H1 (cell line): ENCODE measurements around the gene FRS2. TPM values are rescaled to one million over a fixed set of nuclear protein-coding genes. Genes with fewer than 3 reads are reported as not detected.

Experiments
- CTCF ChIA-PET: fragments of 300-600 bp; sonication (Branson Sonifier 250); formaldehyde crosslinking; loops from one replicate; lab custom pipeline; 2021; ENCODE audit not compliant: partially characterized antibody; lab: Charles Lee
- POLR2A ChIA-PET: fragments of 300-600 bp; sonication (Branson Sonifier 250); formaldehyde crosslinking; loops from one replicate; lab custom pipeline; 2021; ENCODE audit warnings: inconsistent platforms; ENCODE audit not compliant: partially characterized antibody; lab: Charles Lee
- DNase-seq, 2 experiments: peaks; one replicate each; pipeline versions ENCODE4 v3.0.0 to v3.0.0-alpha.2; 2010 to 2022; ENCODE audit warnings: low spot score in 2 of 2, low read depth in 1 of 2, mixed read lengths in 1 of 2
- FAIRE-seq: peaks from 2 replicates; lab custom pipeline; 2011; peaks lifted over from hg19 to GRCh38; lab: Jason Lieb, UNC
- H2AFZ ChIP-seq: 2 replicates; pipeline ENCODE4 v1.8.1; 2012; ENCODE audit warnings: low read length, inconsistent platforms
- H2AK5ac ChIP-seq: 2 replicates; pipeline ENCODE4 v1.6.1; 2013; ENCODE audit warnings: low read depth, low read length
- H2BK120ac ChIP-seq: replicated peaks from 2 replicates; pipeline ENCODE3; 2013; ENCODE audit warnings: low read depth, low read length, inconsistent platforms
- H2BK12ac ChIP-seq: 2 replicates; pipeline ENCODE4 v1.6.1; 2013; ENCODE audit warnings: low read depth, low read length
- H2BK15ac ChIP-seq: 2 replicates; pipeline ENCODE4 v1.6.1; 2013; ENCODE audit warnings: low read length
- H2BK20ac ChIP-seq: 2 replicates; pipeline ENCODE4 v1.6.1; 2013; ENCODE audit warnings: low read length
- H2BK5ac ChIP-seq: 2 replicates; pipeline ENCODE4 v1.6.1; 2013; ENCODE audit warnings: low read depth, low read length
- H3K14ac ChIP-seq: 2 replicates; pipeline ENCODE4 v1.6.1; 2013; ENCODE audit warnings: inconsistent platforms; ENCODE audit not compliant: insufficient read length
- H3K18ac ChIP-seq: 2 replicates; pipeline ENCODE4 v1.6.1; 2013; ENCODE audit warnings: low read length; ENCODE audit errors: extremely low read depth
- H3K23ac ChIP-seq: 2 replicates; pipeline ENCODE4 v1.6.1; 2013; ENCODE audit warnings: inconsistent platforms; ENCODE audit not compliant: insufficient read length
- H3K23me2 ChIP-seq: 2 replicates; pipeline ENCODE4 v1.6.1; 2013; ENCODE audit warnings: low read depth, low read length
- H3K27ac ChIP-seq: 2 replicates; pipeline ENCODE4 v1.6.1; 2011; ENCODE audit warnings: low read depth, low read length, inconsistent platforms
- H3K27me3 ChIP-seq, 4 experiments: replicated peaks in 1 of 4; 1 replicate in 1 of 4; 2 replicates in 3 of 4; pipeline versions ENCODE4 v1.6.1 to v1.8.1; 2011 to 2013; ENCODE audit warnings: low read length in 3 of 4, mild to moderate bottlenecking in 3 of 4, inconsistent platforms in 2 of 4, mixed read lengths in 2 of 4, moderate library complexity in 1 of 4; ENCODE audit not compliant: control insufficient read depth in 3 of 4, insufficient read depth in 3 of 4; ENCODE audit errors: extremely low read depth in 1 of 4
- H3K36me3 ChIP-seq, 4 experiments: 2 replicates each; pipeline versions ENCODE4 v1.6.1 to v1.8.1; 2011 to 2013; ENCODE audit warnings: mild to moderate bottlenecking in 4 of 4, low read length in 3 of 4, moderate library complexity in 2 of 4, control low read depth in 1 of 4, inconsistent platforms in 1 of 4; ENCODE audit not compliant: insufficient read depth in 4 of 4, control insufficient read depth in 2 of 4
- H3K4ac ChIP-seq: replicated peaks from 2 replicates; pipeline ENCODE3; 2013; ENCODE audit warnings: low read length, low read depth, mixed read lengths, inconsistent platforms; ENCODE audit not compliant: insufficient read length
- H3K4me1 ChIP-seq, 4 experiments: replicated peaks in 1 of 4; 1 replicate in 1 of 4; 2 replicates in 3 of 4; pipeline versions ENCODE4 v1.6.1 to v1.8.1; 2011 to 2013; ENCODE audit warnings: low read length in 3 of 4, inconsistent platforms in 2 of 4, mixed read lengths in 1 of 4; ENCODE audit not compliant: insufficient read depth in 4 of 4, control insufficient read depth in 3 of 4
- H3K4me2 ChIP-seq, 2 experiments: 2 replicates each; pipeline versions ENCODE4 v1.6.1 to v1.8.1; 2011 to 2013; ENCODE audit warnings: low read depth in 2 of 2, low read length in 2 of 2, control low read depth in 1 of 2, inconsistent platforms in 1 of 2, mild to moderate bottlenecking in 1 of 2; ENCODE audit not compliant: insufficient read depth in 1 of 2
- H3K4me3 ChIP-seq, 4 experiments: fragments of 200-600, 300-600 bp in 1 of 4; sonication (generic), shearing (Covaris generic), sonication (Bioruptor Twin) in 1 of 4; 2 replicates each; pipeline versions ENCODE4 v1.5.1 to v1.8.1; 2011 to 2016; ENCODE audit warnings: low read length in 4 of 4, low read depth in 3 of 4, control low read depth in 2 of 4, inconsistent platforms in 2 of 4, mild to moderate bottlenecking in 2 of 4, mixed read lengths in 1 of 4, moderate library complexity in 1 of 4; ENCODE audit not compliant: insufficient read depth in 2 of 4; ENCODE audit errors: extremely low read depth in 1 of 4
- H3K56ac ChIP-seq: replicated peaks from 2 replicates; pipeline ENCODE3; 2013; ENCODE audit warnings: low read depth, mild to moderate bottlenecking, mixed read lengths, low read length, inconsistent platforms; ENCODE audit not compliant: insufficient read length
- H3K79me1 ChIP-seq: 2 replicates; pipeline ENCODE4 v1.6.1; 2013; ENCODE audit warnings: low read depth, low read length, control low read depth
- H3K79me2 ChIP-seq, 2 experiments: 2 replicates each; pipeline versions ENCODE4 v1.6.1 to v1.8.1; 2012 to 2013; ENCODE audit warnings: low read length in 2 of 2, mild to moderate bottlenecking in 2 of 2, inconsistent platforms in 1 of 2; ENCODE audit not compliant: insufficient read depth in 2 of 2, control insufficient read depth in 1 of 2
- H3K9ac ChIP-seq, 4 experiments: replicated peaks in 1 of 4; 1 replicate in 1 of 4; 2 replicates in 3 of 4; pipeline versions ENCODE4 v1.6.1 to v1.8.1; 2011 to 2013; ENCODE audit warnings: low read depth in 3 of 4, low read length in 3 of 4, control low read depth in 2 of 4, mild to moderate bottlenecking in 2 of 4, moderate library complexity in 2 of 4, inconsistent platforms in 1 of 4; ENCODE audit errors: extremely low read depth in 1 of 4
- H3K9me3 ChIP-seq, 2 experiments: 2 replicates each; pipeline versions ENCODE4 v1.6.1 to v1.8.1; 2012 to 2013; ENCODE audit warnings: mild to moderate bottlenecking in 2 of 2, moderate library complexity in 2 of 2, control low read depth in 1 of 2, inconsistent platforms in 1 of 2, low read depth in 1 of 2, low read length in 1 of 2, mixed read lengths in 1 of 2; ENCODE audit not compliant: insufficient read depth in 2 of 2
- H4K20me1 ChIP-seq, 2 experiments: replicated peaks in 1 of 2; 2 replicates each; pipeline versions ENCODE3 to v1.8.1; 2011 to 2013; ENCODE audit warnings: inconsistent platforms in 2 of 2, low read length in 2 of 2, mild to moderate bottlenecking in 1 of 2; ENCODE audit not compliant: insufficient read depth in 2 of 2, control insufficient read depth in 1 of 2
- H4K5ac ChIP-seq: 2 replicates; pipeline ENCODE4 v1.6.1; 2013; ENCODE audit warnings: low read length, low read depth, mixed read lengths, inconsistent platforms; ENCODE audit not compliant: insufficient read length
- H4K8ac ChIP-seq: 2 replicates; pipeline ENCODE4 v1.8.0; 2013; ENCODE audit warnings: mild to moderate bottlenecking, moderate library complexity, low read length, inconsistent platforms; ENCODE audit not compliant: insufficient read depth; ENCODE audit errors: extremely low read depth
- H4K91ac ChIP-seq: replicated peaks from 2 replicates; pipeline ENCODE3; 2013; ENCODE audit warnings: low read length, mixed read lengths, inconsistent platforms; ENCODE audit not compliant: insufficient read length
- ASH2L ChIP-seq: fragments of 200-600, 300-600 bp; sonication (generic); IDR thresholded peaks from one replicate; pipeline ENCODE4 v1.7.1; 2017; ENCODE audit warnings: low read length
- BRCA1 ChIP-seq: IDR thresholded peaks from 2 replicates; pipeline ENCODE4 v1.6.1; 2012; ENCODE audit warnings: low read depth, low read length, improper control_type of control experiment
- EGR1 ChIP-seq: IDR thresholded peaks from 2 replicates; pipeline ENCODE4 v1.6.1; 2011; ENCODE audit warnings: low read depth, low read length, borderline replicate concordance
- EZH2 ChIP-seq: fragments of 200-600 bp; sonication (generic); IDR thresholded peaks from 2 replicates; pipeline ENCODE4 v1.7.1; 2012; ENCODE audit warnings: low read depth, mild to moderate bottlenecking, moderate library complexity, low read length, inconsistent platforms; ENCODE audit not compliant: severe bottlenecking
- MAFK ChIP-seq: IDR thresholded peaks from 2 replicates; pipeline ENCODE4 v1.6.1; 2012; ENCODE audit warnings: low read depth, mild to moderate bottlenecking, improper control_type of control experiment, low read length
- POLR2A ChIP-seq, 2 experiments: IDR thresholded peaks; 1 replicate in 1 of 2; 2 replicates in 1 of 2; pipeline ENCODE4 v1.6.1; 2011; ENCODE audit warnings: low read depth in 2 of 2, low read length in 2 of 2, mild to moderate bottlenecking in 2 of 2; ENCODE audit errors: control extremely low read depth in 1 of 2
- RAD21 ChIP-seq, 2 experiments: IDR thresholded peaks in 1 of 2; conservative IDR thresholded peaks in 1 of 2; 2 replicates each; pipeline ENCODE4 v1.6.1; 2011; ENCODE audit warnings: low read depth in 2 of 2, low read length in 2 of 2, improper control_type of control experiment in 1 of 2, inconsistent platforms in 1 of 2, mild to moderate bottlenecking in 1 of 2, moderate library complexity in 1 of 2
- RXRA ChIP-seq: IDR thresholded peaks from 2 replicates; pipeline ENCODE4 v1.6.1; 2011; ENCODE audit warnings: low read depth, mild to moderate bottlenecking, low read length, moderate library complexity; ENCODE audit not compliant: insufficient read depth
- SAP30 ChIP-seq: fragments of 300-600 bp; sonication (generic); IDR thresholded peaks from 2 replicates; pipeline ENCODE4 v1.7.1; 2012; ENCODE audit warnings: low read length, moderate library complexity, mild to moderate bottlenecking, inconsistent platforms; ENCODE audit not compliant: insufficient read depth, insufficient replicate concordance
- SIX5 ChIP-seq: IDR thresholded peaks from 2 replicates; pipeline ENCODE4 v1.6.1; 2011; ENCODE audit warnings: mild to moderate bottlenecking, low read depth, low read length
- SP1 ChIP-seq: IDR thresholded peaks from 2 replicates; pipeline ENCODE4 v1.6.1; 2011; ENCODE audit warnings: low read depth, low read length
- SP2 ChIP-seq: IDR thresholded peaks from 2 replicates; pipeline ENCODE4 v1.6.1; 2012; ENCODE audit warnings: mild to moderate bottlenecking, low read length, inconsistent platforms
- SP4 ChIP-seq: IDR thresholded peaks from 2 replicates; pipeline ENCODE4 v1.6.1; 2012; ENCODE audit warnings: low read length, inconsistent platforms
- YY1 ChIP-seq: IDR thresholded peaks from 2 replicates; pipeline ENCODE4 v1.6.1; 2011; ENCODE audit warnings: low read depth, mild to moderate bottlenecking, low read length
- WGBS, 2 experiments: shearing (Covaris generic) in 1 of 2; methylation state at CpG; one replicate each; pipeline versions ENCODE4 v1.1.6 to v1.1.7; 2013 to 2015; ENCODE audit warnings: low lambda C conversion rate in 2 of 2, mixed read lengths in 2 of 2, inconsistent platforms in 1 of 2, low coverage in 1 of 2, missing lambda C conversion rate in 1 of 2; ENCODE audit not compliant: insufficient replicate concordance in 2 of 2, insufficient coverage in 1 of 2, insufficient read length in 1 of 2; ENCODE audit errors: extremely low coverage in 1 of 2, missing lambda C conversion rate in 1 of 2; 5-methylcytosine and 5-hydroxymethylcytosine counted together
- polyA plus RNA-seq, 7 experiments: library from polyadenylated mRNA; depleted of rRNA in 3 of 7; stranded (reverse) in 5 of 7; unstranded in 2 of 7; fragments of >200 nt in 5 of 7; fragments of 200-250 nt in 2 of 7; gene quantifications; 1 replicate in 5 of 7; 2 replicates in 1 of 7; 4 replicates in 1 of 7; pipeline versions ENCODE4 v1.2.1 to v1.2.3, GENCODE V29; 2011 to 2013; ENCODE audit warnings: missing spikeins in 2 of 7, mixed read lengths in 2 of 7
- total RNA-seq: library from RNA; stranded (reverse); fragmentation: NEBNext Ultra II Directional; extraction: Animal tissue kit (Norgen Biotek cat#: 25700); gene quantifications from 2 replicates; pipeline ENCODE4 v1.2.1, GENCODE V29; 2021
- TF ChIP-seq, protein P1 (sequence below): IDR thresholded peaks from 2 replicates; pipeline ENCODE4 v1.6.1; 2012; ENCODE audit warnings: inconsistent platforms

Gene FRS2
- total and polyA plus RNA-seq, 2 of the 8 experiments (the other 6 are each of a cell fraction or from before 2014, with no cell fraction given): 10.3 to 35.8 TPM

DNA sequence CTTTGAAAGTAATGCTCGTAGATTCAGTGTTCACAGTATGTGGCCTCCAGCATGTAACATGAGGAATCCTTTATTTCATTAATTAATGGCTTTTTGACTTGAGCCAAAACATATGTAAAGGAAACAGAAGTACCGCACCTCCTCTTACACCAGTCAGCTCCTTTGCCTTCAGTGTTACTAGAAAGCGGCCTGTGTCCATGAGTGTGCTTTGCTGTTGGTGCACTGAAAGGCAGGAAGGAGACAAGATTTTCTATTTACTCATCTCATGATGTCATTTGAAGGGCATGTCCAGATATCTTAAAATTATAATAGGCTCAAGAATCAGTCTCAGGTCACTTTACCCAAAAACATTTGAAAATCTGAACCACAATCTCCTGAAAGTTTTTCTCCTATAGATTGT, 105.2 kb downstream of the FRS2 start:
- Histone ChIP-seq H2BK5ac (no peak overlapping the region), H3K27me3 (no peaks in the 10 kb centered on the region), H3K4me1 (no peaks in the 10 kb centered on the region), H2BK20ac (no peak overlapping the region), H3K56ac (no peak overlapping the region), H3K4me3 (no peak overlapping the region), H3K79me2 (no peaks in the 10 kb centered on the region), H2BK12ac (no peak overlapping the region), H3K23me2 (no peaks in the 10 kb centered on the region), H2BK120ac (no peak overlapping the region), H4K8ac (no peak overlapping the region), H3K18ac (no peak overlapping the region), H3K27ac (no peak overlapping the region), H3K4me2 (no peak overlapping the region), H3K4ac (no peak overlapping the region), H4K91ac (no peak overlapping the region), H4K5ac (no peak overlapping the region), H4K20me1 (peaks cover 2% of the 10 kb centered on the region in 2 experiments), H2AK5ac (no peak overlapping the region), H3K14ac (no peak overlapping the region), H3K23ac (no peak overlapping the region), H2AFZ (no peak overlapping the region), H3K9me3 (no peaks in the 10 kb centered on the region), H2BK15ac (no peak overlapping the region), H3K9ac (no peak overlapping the region), H3K79me1 (no peaks in the 10 kb centered on the region), H3K36me3 (peaks cover 14 to 33% (median 28%) of the 10 kb centered on the region in 4 experiments)
- whole genome bisulfite sequencing, 2 experiments: 93% methylated on average over 3 of the region's 3 CpGs; no CpG with 5 or more reads in 1 of the 2 experiments
- ChIA-PET CTCF (interaction anchor here (1.9 kb wide), 1 partner anchor 10 kb away, joined by 9 read pairs; no protein-coding TSS in a partner anchor), POLR2A (interaction anchor here (2.7 kb wide), 1 partner anchor 9 kb away, joined by 9 read pairs; the partner anchor contains the start of gene CCT2)
- FAIRE-seq: no peak
- DNase-seq: no peak
- TF ChIP-seq, protein P1, sequence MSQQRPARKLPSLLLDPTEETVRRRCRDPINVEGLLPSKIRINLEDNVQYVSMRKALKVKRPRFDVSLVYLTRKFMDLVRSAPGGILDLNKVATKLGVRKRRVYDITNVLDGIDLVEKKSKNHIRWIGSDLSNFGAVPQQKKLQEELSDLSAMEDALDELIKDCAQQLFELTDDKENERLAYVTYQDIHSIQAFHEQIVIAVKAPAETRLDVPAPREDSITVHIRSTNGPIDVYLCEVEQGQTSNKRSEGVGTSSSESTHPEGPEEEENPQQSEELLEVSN: no peak
- TF ChIP-seq ASH2L: no peak
- TF ChIP-seq SP4: no peak
- no peak for TF ChIP-seq POLR2A (IDR thresholded peaks at IDR 0.05; ENCODE audit: control extremely low read depth in 1 of 2, low read depth in 2 of 2, low read length in 2 of 2)
- TF ChIP-seq RXRA: no peak
- TF ChIP-seq EZH2: no peak
- no peak for TF ChIP-seq SIX5
- no peak for TF ChIP-seq SAP30
- TF ChIP-seq YY1: no peak
- TF ChIP-seq SP2: no peak
- TF ChIP-seq BRCA1: no peak
- TF ChIP-seq MAFK: no peak
- TF ChIP-seq EGR1: no peak
- TF ChIP-seq SP1: no peak
- no peak for TF ChIP-seq RAD21 (IDR thresholded peaks at IDR 0.05 in 1 of 2, conservative IDR thresholded peaks at IDR 0.05 in 1 of 2; ENCODE audit: low read depth in 2 of 2, low read length in 2 of 2)
